Hepatocyte (in vitro differentiated cells): ENCODE results near the gene FSHR. TPM values are rescaled to one million over a fixed set of nuclear protein-coding genes. Genes with fewer than 3 reads are reported as not detected.

Experiments used
- DNase-seq: peaks from one replicate; pipeline ENCODE4 v3.0.0-alpha.2; 2016; ENCODE audit warnings: low spot score
- H2AFZ ChIP-seq: fragments of 200-600 bp; sonication (generic); 2 replicates; pipeline ENCODE4 v1.6.0; 2016; ENCODE audit warnings: antibody characterized with exemption, mild to moderate bottlenecking
- H3K27ac ChIP-seq: fragments of 200-600 bp; sonication (generic); 2 replicates; pipeline ENCODE4 v1.5.1; 2016; ENCODE audit warnings: mild to moderate bottlenecking
- H3K27me3 ChIP-seq: fragments of 200-600 bp; sonication (generic); 2 replicates; pipeline ENCODE4 v1.6.1; 2016
- H3K36me3 ChIP-seq: fragments of 200-600 bp; sonication (generic); replicated peaks from 2 replicates; pipeline ENCODE4 v1.5.1; 2016; ENCODE audit warnings: low read depth; ENCODE audit not compliant: insufficient read depth
- H3K4me1 ChIP-seq: fragments of 200-600 bp; sonication (generic); 2 replicates; pipeline ENCODE4 v1.5.1; 2016; ENCODE audit warnings: mild to moderate bottlenecking, moderate library complexity; ENCODE audit not compliant: insufficient read depth
- H3K4me2 ChIP-seq: fragments of 200-600 bp; sonication (generic); 2 replicates; pipeline ENCODE4 v1.6.0; 2016
- H3K4me3 ChIP-seq: fragments of 200-600 bp; sonication (generic); 2 replicates; pipeline ENCODE4 v1.5.1; 2016; ENCODE audit warnings: mild to moderate bottlenecking
- H3K79me2 ChIP-seq: fragments of 200-600 bp; sonication (generic); 2 replicates; pipeline ENCODE4 v1.6.0; 2017; ENCODE audit warnings: mild to moderate bottlenecking
- H3K9me2 ChIP-seq: fragments of 200-600 bp; sonication (generic); replicated peaks from 2 replicates; pipeline ENCODE4 v1.6.0; 2017; ENCODE audit warnings: mild to moderate bottlenecking; ENCODE audit not compliant: insufficient read depth
- H3K9me3 ChIP-seq: fragments of 200-600 bp; sonication (generic); 2 replicates; pipeline ENCODE4 v1.5.1; 2016; ENCODE audit warnings: low read depth, mild to moderate bottlenecking
- H4K20me1 ChIP-seq: fragments of 200-600 bp; sonication (generic); 2 replicates; pipeline ENCODE4 v1.6.0; 2016; ENCODE audit warnings: mild to moderate bottlenecking; ENCODE audit not compliant: insufficient read depth, poor library complexity, severe bottlenecking
- EZH2 ChIP-seq: fragments of 200-600 bp; sonication (generic); IDR thresholded peaks from 2 replicates; pipeline ENCODE4 v1.6.1; 2016; ENCODE audit warnings: antibody characterized with exemption, mild to moderate bottlenecking, borderline replicate concordance
- EZH2phosphoT487 ChIP-seq: fragments of 200-600 bp; sonication (generic); IDR thresholded peaks from one replicate; pipeline ENCODE4 v1.6.1; 2018; ENCODE audit warnings: antibody characterized with exemption, mild to moderate bottlenecking, low read depth, moderate library complexity; ENCODE audit not compliant: unreplicated experiment, severe bottlenecking
- WGBS: methylation state at CpG from one replicate; pipeline ENCODE4 v1.1.6; 2016; ENCODE audit warnings: low lambda C conversion rate; ENCODE audit errors: missing lambda C conversion rate; 5-methylcytosine and 5-hydroxymethylcytosine counted together
- polyA plus RNA-seq: library from polyadenylated mRNA; unstranded; fragments of >200 nt; fragmentation: Nextera tagmentation; extraction: Ambion mirVana; gene quantifications from 2 replicates; pipeline ENCODE4 v1.2.1, GENCODE V29; 2016
- total RNA-seq: library from RNA; depleted of rRNA; stranded (reverse); fragments of >200 nt; gene quantifications from 2 replicates; pipeline ENCODE4 v1.2.3, GENCODE V29; 2014
- TF ChIP-seq, protein P1 (sequence below): fragments of 200-600 bp; sonication (generic); IDR thresholded peaks from 2 replicates; pipeline ENCODE4 v1.5.1; 2016; ENCODE audit warnings: antibody characterized with exemption, mild to moderate bottlenecking; ENCODE audit not compliant: poor library complexity

The FSHR gene
- total and polyA plus RNA-seq, 2 experiments from 2014 or later = 0.20 to 0.40 TPM

DNA sequence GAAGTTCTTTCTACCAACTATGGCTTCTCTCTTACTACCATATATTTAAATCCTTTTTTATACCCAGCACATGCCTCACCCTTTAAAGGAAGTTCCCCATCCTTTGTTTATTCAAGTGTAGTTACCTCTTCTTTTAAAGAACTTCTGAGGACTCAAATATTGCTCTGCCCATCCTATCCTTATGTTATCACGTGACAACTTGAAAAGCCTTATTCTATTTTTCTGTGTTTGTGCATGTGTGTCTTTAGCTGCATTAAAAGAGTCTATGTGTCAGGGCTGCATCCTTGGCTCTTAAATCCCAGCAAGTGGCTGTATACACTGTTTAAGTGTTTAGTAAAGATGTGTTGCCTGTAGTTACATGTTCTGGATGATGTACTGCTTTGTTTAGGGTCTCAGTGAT is 22.5 kb downstream of the FSHR start:
- Histone ChIP-seq H3K27me3 (no peaks in the 10 kb centered on the region), H3K9me2 (no peaks in the 10 kb centered on the region), H2AFZ (no peak overlapping the region), H3K4me2 (no peak overlapping the region), H3K27ac (no peak overlapping the region), H3K9me3 (no peaks in the 10 kb centered on the region), H3K36me3 (no peaks in the 10 kb centered on the region), H3K79me2 (no peaks in the 10 kb centered on the region), H3K4me1 (no peaks in the 10 kb centered on the region), H3K4me3 (no peak overlapping the region), H4K20me1 (no peaks in the 10 kb centered on the region)
- 83% methylated on average over 1 of the region's 1 CpG for WGBS
- no peak for DNase-seq
- TF ChIP-seq, protein P1, sequence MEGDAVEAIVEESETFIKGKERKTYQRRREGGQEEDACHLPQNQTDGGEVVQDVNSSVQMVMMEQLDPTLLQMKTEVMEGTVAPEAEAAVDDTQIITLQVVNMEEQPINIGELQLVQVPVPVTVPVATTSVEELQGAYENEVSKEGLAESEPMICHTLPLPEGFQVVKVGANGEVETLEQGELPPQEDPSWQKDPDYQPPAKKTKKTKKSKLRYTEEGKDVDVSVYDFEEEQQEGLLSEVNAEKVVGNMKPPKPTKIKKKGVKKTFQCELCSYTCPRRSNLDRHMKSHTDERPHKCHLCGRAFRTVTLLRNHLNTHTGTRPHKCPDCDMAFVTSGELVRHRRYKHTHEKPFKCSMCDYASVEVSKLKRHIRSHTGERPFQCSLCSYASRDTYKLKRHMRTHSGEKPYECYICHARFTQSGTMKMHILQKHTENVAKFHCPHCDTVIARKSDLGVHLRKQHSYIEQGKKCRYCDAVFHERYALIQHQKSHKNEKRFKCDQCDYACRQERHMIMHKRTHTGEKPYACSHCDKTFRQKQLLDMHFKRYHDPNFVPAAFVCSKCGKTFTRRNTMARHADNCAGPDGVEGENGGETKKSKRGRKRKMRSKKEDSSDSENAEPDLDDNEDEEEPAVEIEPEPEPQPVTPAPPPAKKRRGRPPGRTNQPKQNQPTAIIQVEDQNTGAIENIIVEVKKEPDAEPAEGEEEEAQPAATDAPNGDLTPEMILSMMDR = no peak
- TF ChIP-seq EZH2 (no peak), EZH2phosphoT487 (no peak)

DNA sequence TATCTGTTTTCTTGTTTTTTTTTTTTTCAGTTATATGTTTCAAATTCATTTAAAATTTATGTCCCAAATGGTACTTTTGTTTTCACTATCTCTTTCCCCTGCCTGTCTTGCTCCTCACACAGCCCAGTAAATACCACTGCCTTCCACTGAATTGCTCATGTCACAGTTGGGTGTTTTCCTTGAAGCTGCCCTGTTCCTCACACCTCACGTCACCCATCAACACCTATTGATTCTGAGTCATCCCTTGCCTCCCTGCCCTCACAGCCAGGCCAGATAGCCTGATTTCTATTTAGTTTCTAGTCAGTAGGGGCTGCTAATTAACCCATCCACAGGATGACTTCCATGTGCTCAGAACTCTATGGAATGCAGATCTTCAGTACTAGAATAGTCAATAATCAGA is 25.3 kb downstream of the FSHR start:
- TF ChIP-seq EZH2phosphoT487 = no peak
- TF ChIP-seq, protein P1 = no peak
- no peak for TF ChIP-seq EZH2
- no peak overlapping the region for H3K4me2 ChIP-seq
- H2AFZ ChIP-seq = no peak overlapping the region
- 27% methylated on average over 1 of the region's 1 CpG for WGBS
- H3K4me1 ChIP-seq = no peaks in the 10 kb centered on the region
- no peaks in the 10 kb centered on the region for H3K9me3 ChIP-seq
- H3K36me3 ChIP-seq = no peaks in the 10 kb centered on the region
- H4K20me1 ChIP-seq = no peaks in the 10 kb centered on the region
- H3K9me2 ChIP-seq = no peaks in the 10 kb centered on the region
- H3K79me2 ChIP-seq = no peaks in the 10 kb centered on the region
- no peak overlapping the region for H3K27ac ChIP-seq
- H3K4me3 ChIP-seq = no peak overlapping the region
- no peaks in the 10 kb centered on the region for H3K27me3 ChIP-seq
- DNase-seq = no peak

DNA sequence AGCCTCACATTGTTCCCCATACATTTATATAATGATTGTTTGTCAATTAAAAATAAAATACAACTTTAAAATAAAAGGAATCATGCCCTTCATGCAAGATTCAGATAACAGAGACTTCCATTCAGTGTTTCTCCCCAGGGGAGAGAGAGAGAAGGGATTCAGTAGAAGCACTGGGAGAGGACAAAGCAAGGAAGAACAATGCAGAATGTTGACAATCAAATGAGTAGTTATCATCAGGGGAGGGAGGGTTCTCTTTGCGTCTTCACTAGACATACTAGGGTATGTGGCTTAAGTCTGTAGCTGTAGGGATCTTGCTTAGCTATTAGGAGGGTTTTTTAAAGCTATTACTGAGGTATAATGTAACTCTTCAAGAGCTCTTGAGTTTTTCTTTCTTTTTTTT is 30.7 kb downstream of the FSHR start:
- H3K4me3 ChIP-seq = no peak overlapping the region
- no peaks in the 10 kb centered on the region for H4K20me1 ChIP-seq
- WGBS = 43% methylated on average over 1 of the region's 1 CpG
- no peaks in the 10 kb centered on the region for H3K36me3 ChIP-seq
- DNase-seq = no peak
- H3K9me3 ChIP-seq = no peaks in the 10 kb centered on the region
- no peak overlapping the region for H2AFZ ChIP-seq
- H3K79me2 ChIP-seq = no peaks in the 10 kb centered on the region
- TF ChIP-seq EZH2phosphoT487 = no peak
- TF ChIP-seq, protein P1 = no peak
- TF ChIP-seq EZH2 = no peak
- no peaks in the 10 kb centered on the region for H3K9me2 ChIP-seq
- no peak overlapping the region for H3K4me2 ChIP-seq
- H3K27me3 ChIP-seq = no peaks in the 10 kb centered on the region
- H3K4me1 ChIP-seq = no peaks in the 10 kb centered on the region
- no peak overlapping the region for H3K27ac ChIP-seq

DNA sequence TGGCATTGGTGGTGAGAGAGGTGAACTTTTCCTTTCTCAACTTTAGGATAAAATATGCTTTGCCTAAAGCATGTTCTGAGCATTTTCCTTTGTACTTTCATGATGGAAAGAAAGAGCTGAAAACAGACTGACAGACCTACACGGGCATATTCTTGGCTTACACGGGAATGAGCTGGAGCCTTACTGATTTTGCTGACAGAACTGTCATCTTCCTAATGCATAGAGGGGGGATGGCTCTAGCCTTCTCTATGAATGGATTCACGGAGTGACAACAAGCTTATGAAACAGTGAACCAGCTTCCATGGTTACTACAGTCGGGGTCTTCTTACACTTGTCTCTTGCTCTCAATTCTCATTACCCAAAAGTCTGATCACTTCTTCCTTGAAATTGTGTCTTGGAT is 32.2 kb downstream of the FSHR start:
- WGBS = 82% methylated on average over 4 of the region's 4 CpGs
- no peaks in the 10 kb centered on the region for H3K27me3 ChIP-seq
- no peaks in the 10 kb centered on the region for H3K9me2 ChIP-seq
- H3K9me3 ChIP-seq = no peaks in the 10 kb centered on the region
- no peak overlapping the region for H3K27ac ChIP-seq
- H3K4me1 ChIP-seq = no peaks in the 10 kb centered on the region
- no peak overlapping the region for H3K4me3 ChIP-seq
- TF ChIP-seq EZH2phosphoT487 (no peak), EZH2 (no peak)
- TF ChIP-seq, protein P1 = no peak
- no peaks in the 10 kb centered on the region for H4K20me1 ChIP-seq
- no peaks in the 10 kb centered on the region for H3K79me2 ChIP-seq
- no peak overlapping the region for H2AFZ ChIP-seq
- no peaks in the 10 kb centered on the region for H3K36me3 ChIP-seq
- DNase-seq = no peak
- H3K4me2 ChIP-seq = no peak overlapping the region
